ENCODE results near the gene ERC2. TPM values are rescaled to one million over a fixed set of nuclear protein-coding genes. Genes with fewer than 3 reads are reported as not detected.

ERC2 gene
- total RNA-seq, 1 donor from 2014 or later, result 1.1 TPM

- no peak for DNase-seq (ENCODE audit: low spot score)
Measured at GRCh38 chr3:55626279-55626665, 842.0 kb downstream of the ERC2 start.

GRCh38 chr3:55624238-55624637, 844.0 kb downstream of the ERC2 start:
- DNase-seq (ENCODE audit: low spot score), result no peak

- no peak for DNase-seq (ENCODE audit: low spot score)
Measured at GRCh38 chr3:55623786-55624185, 844.5 kb downstream of the ERC2 start.

GRCh38 chr3:55622733-55623132, 845.5 kb downstream of the ERC2 start:
- no peak for DNase-seq (ENCODE audit: low spot score)

- no peak for DNase-seq (ENCODE audit: low spot score)
Measured at GRCh38 chr3:55622116-55622515, 846.2 kb downstream of the ERC2 start.

GRCh38 chr3:55621648-55622047, 846.6 kb downstream of the ERC2 start:
- DNase-seq (ENCODE audit: low spot score), result no peak

- DNase-seq (ENCODE audit: low spot score), result no peak
Measured at GRCh38 chr3:55621026-55621422, 847.2 kb downstream of the ERC2 start.

- DNase-seq (ENCODE audit: low spot score), result no peak
Measured at GRCh38 chr3:55620351-55621025, 847.8 kb downstream of the ERC2 start.

GRCh38 chr3:55619046-55619808, 849.0 kb downstream of the ERC2 start:
- DNase-seq (ENCODE audit: low spot score), result no peak

GRCh38 chr3:55617385-55617784, 850.9 kb downstream of the ERC2 start:
- DNase-seq (ENCODE audit: low spot score), result no peak

GRCh38 chr3:55616803-55617202, 851.5 kb downstream of the ERC2 start:
- no peak for DNase-seq (ENCODE audit: low spot score)

GRCh38 chr3:55615694-55616295, 852.5 kb downstream of the ERC2 start:
- no peak for DNase-seq (ENCODE audit: low spot score)

- no peak for DNase-seq (ENCODE audit: low spot score)
Measured at GRCh38 chr3:55615039-55615693, 853.1 kb downstream of the ERC2 start.

GRCh38 chr3:55611121-55611520, 857.1 kb downstream of the ERC2 start:
- no peak for DNase-seq (ENCODE audit: low spot score)

GRCh38 chr3:55609230-55609827, 858.9 kb downstream of the ERC2 start:
- DNase-seq (ENCODE audit: low spot score), result no peak

- DNase-seq (ENCODE audit: low spot score), result no peak
Measured at GRCh38 chr3:55608301-55608937, 859.8 kb downstream of the ERC2 start.

GRCh38 chr3:55607844-55608243, 860.4 kb downstream of the ERC2 start:
- no peak for DNase-seq (ENCODE audit: low spot score)

GRCh38 chr3:55607175-55607574, 861.1 kb downstream of the ERC2 start:
- DNase-seq (ENCODE audit: low spot score), result no peak

GRCh38 chr3:55605443-55606236, 862.6 kb downstream of the ERC2 start:
- no peak for DNase-seq (ENCODE audit: low spot score)

- DNase-seq (ENCODE audit: low spot score), result no peak
Measured at GRCh38 chr3:55604846-55605245, 863.4 kb downstream of the ERC2 start.
